Measurements from ENCODE around the gene DSCAML1. TPM values are rescaled to one million over a fixed set of nuclear protein-coding genes. Genes with fewer than 3 reads are reported as not detected.

DSCAML1 gene
- total RNA-seq, 1 donor from 2014 or later, result 0.02 TPM

DNA sequence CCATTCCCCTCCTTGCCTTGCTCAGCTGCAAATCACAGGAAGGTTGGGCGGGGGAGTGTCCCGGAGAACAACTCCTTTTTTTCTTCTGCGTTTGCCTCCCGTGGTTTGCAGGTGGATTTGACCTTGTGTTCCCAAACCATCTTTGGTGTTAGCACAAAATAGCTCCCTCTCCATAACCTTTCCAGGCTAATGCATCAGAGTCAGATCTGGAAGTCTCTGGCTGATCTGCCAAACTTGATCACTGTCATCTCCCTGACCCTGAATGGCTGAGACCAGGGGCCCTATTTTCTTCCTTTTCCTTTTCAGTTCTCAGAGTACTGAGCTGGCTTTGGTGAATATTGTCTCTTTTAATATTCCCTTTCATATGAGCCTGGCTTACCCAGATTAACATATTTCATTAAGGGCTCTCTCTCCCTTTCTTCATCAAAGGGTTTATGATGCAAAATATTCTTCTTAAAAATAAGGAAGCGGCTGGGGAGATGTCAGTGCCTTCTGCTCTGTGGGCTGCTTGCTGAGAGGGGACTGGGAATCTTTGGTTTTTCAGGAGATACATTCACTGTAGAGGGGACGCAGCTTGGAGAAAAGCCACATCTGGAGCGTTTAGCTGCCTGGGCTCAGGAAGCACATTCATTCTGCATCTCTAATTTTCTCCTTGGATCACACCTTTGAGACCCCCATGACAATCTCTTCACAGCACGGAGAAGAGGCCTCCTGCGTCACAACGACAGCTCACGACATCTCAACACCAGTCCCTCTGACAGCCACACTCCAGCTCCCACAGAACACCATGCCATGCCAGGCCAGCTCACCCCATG lies 321.1 kb downstream of the DSCAML1 start:
- Mint-ChIP-seq H3K36me3 (ENCODE audit: low read depth) (no peaks in the 10 kb centered on the region), H3K27ac (no peak overlapping the region), H3K27me3 (peaks cover 2% of the 10 kb centered on the region), H3K4me1 (no peaks in the 10 kb centered on the region), H3K9me3 (no peaks in the 10 kb centered on the region), H3K4me3 (no peak overlapping the region)
- no peak for DNase-seq
- intact Hi-C loops (cut with micrococcal nuclease), result no loop called here

DNA sequence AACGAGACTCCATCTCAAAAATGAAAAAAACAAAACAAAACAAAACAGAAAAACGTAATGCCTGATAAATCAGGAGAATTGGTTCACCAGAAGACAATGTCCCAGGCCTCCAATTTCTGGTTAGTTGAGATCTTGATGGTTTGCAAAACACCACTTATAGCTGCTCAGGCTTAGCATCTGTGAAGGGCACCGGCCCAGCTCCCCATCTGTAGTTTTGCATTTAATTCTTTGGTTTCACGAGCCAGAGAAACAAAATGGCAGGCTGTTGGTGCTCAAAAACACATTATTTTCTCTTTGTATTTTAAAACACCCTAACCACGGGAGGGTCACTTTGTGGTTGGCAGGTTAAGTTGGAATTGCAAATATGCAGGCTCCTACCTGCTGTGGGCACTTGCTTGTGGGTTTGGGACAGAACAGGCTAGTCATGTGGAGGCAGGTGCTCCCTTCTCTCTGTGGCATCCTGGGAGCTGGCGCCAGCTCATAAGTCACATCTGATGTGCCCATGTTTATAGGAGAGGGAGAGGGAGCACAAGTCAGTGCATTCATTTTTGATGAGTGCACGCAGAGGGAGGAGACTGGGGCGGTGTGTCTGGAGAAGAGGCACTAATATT lies 323.4 kb downstream of the DSCAML1 start:
- intact Hi-C loops (cut with micrococcal nuclease), result no loop called here
- Mint-ChIP-seq H3K36me3 (ENCODE audit: low read depth) (no peaks in the 10 kb centered on the region), H3K4me1 (no peaks in the 10 kb centered on the region), H3K27ac (no peak overlapping the region), H3K4me3 (no peak overlapping the region), H3K9me3 (no peaks in the 10 kb centered on the region), H3K27me3 (peaks cover 2% of the 10 kb centered on the region)
- no peak for DNase-seq

DNA sequence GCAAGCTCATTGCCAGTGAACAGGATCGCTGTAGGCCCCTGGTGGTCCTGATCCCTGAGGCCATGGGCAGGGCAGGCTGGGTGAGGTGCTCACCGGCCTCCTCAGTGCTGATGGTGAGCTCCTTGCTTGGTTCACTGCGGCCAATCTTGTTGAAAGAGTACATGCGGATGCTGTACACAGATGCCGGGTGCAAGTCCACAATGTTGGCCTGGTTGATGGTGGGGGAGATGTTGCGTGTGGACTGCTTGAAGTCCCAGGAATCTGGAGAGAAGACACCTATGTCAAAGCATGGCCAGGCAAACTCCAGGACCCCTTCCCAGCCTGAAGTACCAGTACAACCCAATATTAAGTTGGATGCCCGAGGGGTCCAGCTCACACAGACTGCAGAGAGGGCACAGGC lies 325.2 kb downstream of the DSCAML1 start:
- Mint-ChIP-seq H3K4me1 (no peaks in the 10 kb centered on the region), H3K9me3 (no peaks in the 10 kb centered on the region), H3K4me3 (no peak overlapping the region), H3K27me3 (no peaks in the 10 kb centered on the region), H3K36me3 (ENCODE audit: low read depth) (no peaks in the 10 kb centered on the region), H3K27ac (no peak overlapping the region)
- intact Hi-C loops (cut with micrococcal nuclease), result no loop called here
- no peak for DNase-seq

DNA sequence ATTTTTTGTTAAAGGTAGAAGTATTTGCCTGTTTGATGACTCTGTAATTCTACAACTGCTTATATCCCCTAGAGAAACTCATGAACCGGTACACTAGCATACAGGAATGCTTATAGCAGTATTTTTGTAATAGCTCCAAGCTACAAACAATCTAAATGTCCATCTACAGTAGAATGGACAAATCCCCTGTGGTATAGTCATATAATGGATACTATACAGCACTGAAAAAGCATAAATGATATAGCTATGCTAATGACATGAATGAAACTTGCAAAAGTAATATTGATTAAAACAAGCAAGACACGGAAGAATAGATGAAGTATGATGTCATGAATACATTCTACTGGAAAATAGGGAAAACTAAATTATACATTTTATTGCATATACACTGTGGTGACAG lies 326.4 kb downstream of the DSCAML1 start:
- Mint-ChIP-seq H3K36me3 (ENCODE audit: low read depth) (no peaks in the 10 kb centered on the region), H3K4me3 (no peak overlapping the region), H3K4me1 (no peaks in the 10 kb centered on the region)

DNA sequence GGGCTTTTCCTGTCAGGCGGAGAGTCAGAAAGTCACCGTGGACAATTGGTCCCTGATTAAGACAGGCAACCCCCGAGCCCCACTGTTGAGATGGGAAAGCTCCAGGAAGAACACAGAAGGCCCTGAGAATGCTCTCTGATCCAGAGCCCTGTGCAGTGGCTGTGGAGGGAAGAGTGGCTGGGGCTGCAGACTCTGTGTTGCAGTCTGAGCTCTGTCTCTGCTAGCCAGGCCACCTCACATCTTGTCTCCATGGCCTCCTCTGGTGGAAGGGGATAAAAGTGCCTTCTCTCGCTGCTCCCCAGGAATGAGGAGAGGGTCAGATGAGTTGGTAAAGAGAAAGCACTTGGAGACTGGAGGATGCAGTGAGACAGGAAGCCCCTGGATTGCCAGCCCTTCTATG lies 328.1 kb downstream of the DSCAML1 start:
- no peak overlapping the region for H3K27ac Mint-ChIP-seq
- H3K27me3 Mint-ChIP-seq, result no peaks in the 10 kb centered on the region
- intact Hi-C loops (cut with micrococcal nuclease), result no loop called here
- H3K4me3 Mint-ChIP-seq, result no peak overlapping the region
- H3K36me3 Mint-ChIP-seq (ENCODE audit: low read depth), result no peaks in the 10 kb centered on the region
- DNase-seq, result no peak
- no peaks in the 10 kb centered on the region for H3K4me1 Mint-ChIP-seq
- no peaks in the 10 kb centered on the region for H3K9me3 Mint-ChIP-seq

More for the DNA sequence above, 326.4 kb downstream of the DSCAML1 start:
- Mint-ChIP-seq H3K9me3 (no peaks in the 10 kb centered on the region), H3K27me3 (no peaks in the 10 kb centered on the region), H3K27ac (no peak overlapping the region)
- intact Hi-C loops (cut with micrococcal nuclease), result no loop called here
- DNase-seq, result no peak

DNA sequence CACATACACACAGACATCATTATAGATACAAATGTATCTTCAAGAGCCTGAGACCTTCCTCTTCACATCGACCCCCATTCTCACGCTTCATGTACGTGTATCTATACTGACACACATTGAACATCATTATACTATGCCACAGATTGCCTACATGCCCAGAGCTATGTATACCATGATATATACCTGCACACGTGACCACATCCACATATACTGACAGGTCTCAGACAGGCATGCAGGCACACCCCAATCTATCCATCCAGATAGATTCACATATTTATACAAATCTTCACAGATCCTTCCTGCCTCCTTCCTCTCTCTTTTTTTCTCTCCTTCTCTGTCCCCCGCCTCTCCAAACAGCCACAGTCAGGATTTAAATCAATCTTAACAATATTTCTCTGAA lies 329.2 kb downstream of the DSCAML1 start:
- no peaks in the 10 kb centered on the region for H3K27me3 Mint-ChIP-seq
- no peaks in the 10 kb centered on the region for H3K4me1 Mint-ChIP-seq
- no peaks in the 10 kb centered on the region for H3K9me3 Mint-ChIP-seq
- intact Hi-C loops (cut with micrococcal nuclease), result no loop called here
- H3K4me3 Mint-ChIP-seq, result no peak overlapping the region
- H3K27ac Mint-ChIP-seq, result no peak overlapping the region
- DNase-seq, result no peak
- H3K36me3 Mint-ChIP-seq (ENCODE audit: low read depth), result no peaks in the 10 kb centered on the region

DNA sequence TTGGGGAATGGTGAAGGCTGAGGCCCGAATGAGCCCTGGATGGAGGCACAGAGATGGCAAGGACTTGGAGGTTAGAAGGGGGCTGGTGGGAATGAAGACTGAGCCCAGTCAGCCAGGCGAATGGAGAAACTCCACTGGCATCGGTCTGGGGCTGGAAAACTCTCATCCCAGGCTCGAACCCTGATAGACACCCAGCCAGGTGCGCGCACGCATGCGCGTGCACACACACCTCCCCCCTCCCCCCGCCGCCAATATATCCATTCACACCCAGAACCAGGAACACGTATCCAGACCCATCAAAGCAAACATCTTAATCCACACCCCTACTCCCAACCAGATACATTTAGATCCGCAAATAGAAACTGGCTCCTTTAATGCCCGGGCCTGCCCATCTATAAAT lies 330.1 kb downstream of the DSCAML1 start:
- no peaks in the 10 kb centered on the region for H3K27me3 Mint-ChIP-seq
- H3K4me3 Mint-ChIP-seq, result no peak overlapping the region
- no peak for DNase-seq
- H3K27ac Mint-ChIP-seq, result no peak overlapping the region
- H3K36me3 Mint-ChIP-seq (ENCODE audit: low read depth), result no peaks in the 10 kb centered on the region
- no peaks in the 10 kb centered on the region for H3K9me3 Mint-ChIP-seq
- no peaks in the 10 kb centered on the region for H3K4me1 Mint-ChIP-seq
- intact Hi-C loops (cut with micrococcal nuclease), result no loop called here

DNA sequence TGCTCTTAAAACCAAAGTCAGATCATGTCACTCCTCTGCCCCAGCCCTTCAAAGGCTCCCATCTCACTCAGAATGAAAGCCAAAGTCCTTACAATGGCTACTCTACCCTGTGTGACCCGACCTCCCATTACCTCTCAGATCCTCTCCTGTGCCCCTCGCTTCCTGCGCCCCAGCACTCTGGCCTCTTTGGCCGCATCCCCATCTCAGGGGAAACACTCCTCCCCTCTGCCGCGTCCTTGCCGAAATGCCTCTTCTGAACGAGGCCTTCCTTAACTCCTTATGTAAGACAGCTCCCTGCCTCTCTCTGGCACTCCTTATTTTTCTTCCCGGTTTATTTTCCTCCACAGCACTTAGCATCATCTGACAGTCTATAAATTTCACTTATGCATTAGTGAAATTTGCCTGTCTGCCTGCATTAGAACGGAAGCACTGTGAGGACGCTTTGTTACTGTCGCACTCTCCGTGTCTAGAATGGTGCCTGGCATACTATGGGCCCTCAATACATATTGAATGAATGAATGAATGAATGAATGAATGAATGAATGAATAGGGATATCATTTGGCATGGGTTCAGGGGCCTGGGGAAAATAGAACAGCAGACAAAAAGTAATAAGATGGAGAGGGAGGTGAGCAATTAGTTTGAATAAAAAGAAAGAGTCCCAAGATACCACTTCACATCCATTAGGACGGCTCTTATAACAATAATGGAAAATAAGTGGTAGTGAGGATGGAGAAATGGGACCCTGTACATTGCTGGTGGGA lies 331.6 kb downstream of the DSCAML1 start:
- DNase-seq, result no peak
- intact Hi-C loops (cut with micrococcal nuclease), result no loop called here
- no peaks in the 10 kb centered on the region for H3K4me1 Mint-ChIP-seq
- H3K4me3 Mint-ChIP-seq, result no peak overlapping the region
- no peak overlapping the region for H3K27ac Mint-ChIP-seq
- no peaks in the 10 kb centered on the region for H3K36me3 Mint-ChIP-seq (ENCODE audit: low read depth)
- no peaks in the 10 kb centered on the region for H3K9me3 Mint-ChIP-seq
- H3K27me3 Mint-ChIP-seq, result no peaks in the 10 kb centered on the region

DNA sequence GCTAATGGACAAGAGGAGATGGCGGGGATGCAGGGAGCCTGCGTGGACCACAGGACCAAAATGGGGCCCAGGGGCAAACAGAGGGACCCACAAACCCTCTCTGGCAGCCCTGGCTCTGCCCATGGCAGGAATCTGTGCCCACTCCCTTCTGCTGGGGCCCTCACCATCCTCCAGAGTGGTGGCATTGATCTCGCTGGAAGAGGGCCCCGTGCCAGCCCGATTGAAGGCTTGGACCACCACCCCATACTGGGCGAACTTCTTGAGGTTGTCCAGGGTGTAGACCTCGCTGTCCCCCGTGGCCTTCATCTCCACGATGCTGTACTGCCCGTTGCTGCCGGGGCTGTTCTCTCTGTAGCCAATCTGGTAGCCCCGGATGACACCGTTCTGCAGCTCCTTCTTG lies 332.2 kb downstream of the DSCAML1 start:
- Mint-ChIP-seq H3K4me3 (no peak overlapping the region), H3K36me3 (ENCODE audit: low read depth) (no peaks in the 10 kb centered on the region), H3K27me3 (no peaks in the 10 kb centered on the region), H3K27ac (no peak overlapping the region), H3K4me1 (no peaks in the 10 kb centered on the region), H3K9me3 (no peaks in the 10 kb centered on the region)
- no peak for DNase-seq
- intact Hi-C loops (cut with micrococcal nuclease), result no loop called here

DNA sequence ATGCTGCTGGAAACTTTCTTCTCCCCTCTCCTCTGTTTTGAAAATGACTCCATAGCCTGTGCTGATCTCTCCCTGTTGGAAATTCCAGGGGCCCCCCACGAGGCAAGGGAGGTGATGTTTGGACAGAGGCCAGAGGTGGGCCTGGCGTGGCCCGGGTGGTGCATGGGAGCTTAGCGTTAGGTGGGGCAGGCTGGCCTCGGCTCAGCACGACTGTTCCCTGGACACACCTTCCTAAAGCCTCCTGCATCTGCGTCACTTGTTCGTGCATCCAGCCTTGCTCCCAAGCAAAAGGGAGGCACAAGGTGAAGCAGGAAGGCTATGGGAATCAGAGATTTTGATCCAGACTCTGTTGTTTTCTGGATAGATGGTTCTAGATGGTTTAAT lies 334.2 kb downstream of the DSCAML1 start:
- no peak overlapping the region for H3K4me3 Mint-ChIP-seq
- no peaks in the 10 kb centered on the region for H3K36me3 Mint-ChIP-seq (ENCODE audit: low read depth)
- intact Hi-C loops (cut with micrococcal nuclease), result no loop called here
- no peak for DNase-seq
- no peaks in the 10 kb centered on the region for H3K27me3 Mint-ChIP-seq
- no peak overlapping the region for H3K27ac Mint-ChIP-seq
- H3K9me3 Mint-ChIP-seq, result no peaks in the 10 kb centered on the region
- no peaks in the 10 kb centered on the region for H3K4me1 Mint-ChIP-seq

DNA sequence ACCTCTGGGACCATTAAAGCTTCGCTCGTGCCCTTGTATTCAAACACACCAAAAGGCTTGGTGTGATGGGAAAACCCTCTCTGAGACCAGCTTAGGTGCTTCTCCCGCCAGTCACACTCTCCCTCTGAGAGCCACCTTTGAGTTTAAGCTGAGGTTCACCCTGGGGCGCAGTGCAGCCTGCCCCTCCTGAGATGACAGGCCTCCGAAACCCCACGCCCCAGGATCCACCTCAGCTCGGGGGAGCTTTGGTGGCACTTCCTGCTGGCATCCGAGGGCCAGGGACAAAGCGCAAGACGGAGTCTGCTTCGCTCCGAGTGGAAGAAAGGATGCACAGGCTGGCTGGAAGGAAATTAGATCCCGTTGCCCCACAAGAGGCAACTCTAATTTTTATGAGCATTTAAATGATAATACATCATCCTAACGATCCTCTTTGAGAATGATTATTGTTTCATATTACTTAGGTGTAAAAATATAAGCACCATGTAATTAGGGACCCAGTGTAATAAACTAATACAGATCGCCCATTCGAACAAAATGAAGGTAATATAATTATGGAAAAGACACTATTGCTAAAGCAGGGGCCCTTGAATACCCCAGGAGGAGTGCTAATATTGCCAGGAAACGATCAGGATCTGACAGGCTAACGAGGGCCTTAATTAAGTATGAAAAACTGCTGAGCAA lies 334.7 kb downstream of the DSCAML1 start:
- Mint-ChIP-seq H3K4me1 (no peaks in the 10 kb centered on the region), H3K9me3 (no peaks in the 10 kb centered on the region), H3K27ac (no peak overlapping the region), H3K4me3 (no peak overlapping the region), H3K27me3 (no peaks in the 10 kb centered on the region), H3K36me3 (ENCODE audit: low read depth) (no peaks in the 10 kb centered on the region)
- no peak for DNase-seq
- intact Hi-C loops (cut with micrococcal nuclease), result no loop called here

DNA sequence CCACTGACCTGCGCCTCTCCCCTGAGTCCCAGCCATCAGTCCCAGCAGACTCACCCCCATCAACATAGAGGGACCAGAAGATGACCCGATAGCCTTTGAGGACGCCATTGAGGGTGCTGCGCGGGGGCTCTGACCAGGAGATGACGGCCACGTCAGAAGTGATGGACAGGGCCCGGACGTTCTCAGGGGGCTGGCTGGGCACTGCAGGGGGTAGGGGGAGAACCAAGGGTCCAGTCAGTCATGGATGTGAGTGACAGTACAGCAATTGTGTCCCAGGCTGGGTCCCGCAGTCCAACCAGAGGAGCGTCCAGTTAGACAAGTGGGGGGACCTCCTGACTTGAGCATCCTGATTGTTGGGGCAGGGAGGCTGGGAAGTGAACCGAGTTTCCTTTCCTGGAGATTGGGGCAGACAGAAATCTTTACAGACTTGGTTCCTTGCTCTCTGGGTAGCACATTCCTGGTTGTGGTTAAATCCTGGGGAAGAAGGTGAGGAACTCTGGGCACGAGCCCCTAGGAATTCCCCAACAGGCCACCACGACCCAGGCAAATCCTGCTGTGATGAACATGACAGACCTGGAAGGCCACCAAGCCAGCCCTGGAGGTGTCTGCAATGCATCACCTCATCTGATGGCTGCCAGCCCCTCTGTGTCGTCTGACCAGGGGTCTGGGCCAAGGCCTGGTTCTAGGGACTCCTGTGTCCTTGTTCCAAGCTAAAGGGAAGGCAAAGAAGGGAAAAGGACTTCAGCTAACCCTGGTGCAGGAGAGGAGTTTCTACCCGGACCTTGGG lies 335.4 kb downstream of the DSCAML1 start:
- intact Hi-C loops (cut with micrococcal nuclease), result no loop called here
- no peak overlapping the region for H3K27ac Mint-ChIP-seq
- no peaks in the 10 kb centered on the region for H3K27me3 Mint-ChIP-seq

DNA sequence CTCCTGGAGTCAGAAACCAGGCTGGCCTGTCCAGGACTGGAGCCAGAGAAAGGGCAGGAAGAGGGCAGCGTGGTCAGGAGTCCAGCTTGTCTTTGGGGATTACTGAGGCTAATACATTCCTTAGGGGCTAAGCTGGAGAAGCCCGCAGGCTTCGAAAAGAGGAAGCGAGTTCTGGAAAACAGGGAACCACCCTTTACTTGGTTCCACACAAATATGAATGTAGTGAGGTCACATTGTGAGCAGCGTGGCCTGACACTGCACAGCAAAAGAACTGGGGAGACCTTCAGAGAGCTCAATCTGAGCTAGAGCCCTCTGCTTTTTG lies 337.1 kb downstream of the DSCAML1 start:
- Mint-ChIP-seq H3K27ac (no peak overlapping the region), H3K4me1 (peaks cover 2% of the 10 kb centered on the region), H3K4me3 (no peak overlapping the region), H3K27me3 (no peaks in the 10 kb centered on the region), H3K36me3 (ENCODE audit: low read depth) (no peaks in the 10 kb centered on the region), H3K9me3 (no peaks in the 10 kb centered on the region)
- intact Hi-C loops (cut with micrococcal nuclease), result no loop called here
- DNase-seq, result no peak

More for the DNA sequence above, 335.4 kb downstream of the DSCAML1 start:
- Mint-ChIP-seq H3K36me3 (ENCODE audit: low read depth) (no peaks in the 10 kb centered on the region), H3K9me3 (no peaks in the 10 kb centered on the region), H3K4me3 (no peak overlapping the region), H3K4me1 (no peaks in the 10 kb centered on the region)
- DNase-seq, result no peak

Measured in activated CD4-positive, alpha-beta T cell treated with anti-CD3 and anti-CD28 coated beads, Interleukin-2, amount 10 ng/mL, durations not matched to agents 24 days and 14 days (primary cell).